ENCODE measurements around the gene IGFBP2. TPM values are rescaled to one million over a fixed set of nuclear protein-coding genes. Genes with fewer than 3 reads are reported as not detected.

Gene IGFBP2
- total and polyA plus RNA-seq, 2 of the 8 experiments (the other 6 are each of a cell fraction or from before 2014, with no cell fraction given): 326 to 782 TPM

DNA sequence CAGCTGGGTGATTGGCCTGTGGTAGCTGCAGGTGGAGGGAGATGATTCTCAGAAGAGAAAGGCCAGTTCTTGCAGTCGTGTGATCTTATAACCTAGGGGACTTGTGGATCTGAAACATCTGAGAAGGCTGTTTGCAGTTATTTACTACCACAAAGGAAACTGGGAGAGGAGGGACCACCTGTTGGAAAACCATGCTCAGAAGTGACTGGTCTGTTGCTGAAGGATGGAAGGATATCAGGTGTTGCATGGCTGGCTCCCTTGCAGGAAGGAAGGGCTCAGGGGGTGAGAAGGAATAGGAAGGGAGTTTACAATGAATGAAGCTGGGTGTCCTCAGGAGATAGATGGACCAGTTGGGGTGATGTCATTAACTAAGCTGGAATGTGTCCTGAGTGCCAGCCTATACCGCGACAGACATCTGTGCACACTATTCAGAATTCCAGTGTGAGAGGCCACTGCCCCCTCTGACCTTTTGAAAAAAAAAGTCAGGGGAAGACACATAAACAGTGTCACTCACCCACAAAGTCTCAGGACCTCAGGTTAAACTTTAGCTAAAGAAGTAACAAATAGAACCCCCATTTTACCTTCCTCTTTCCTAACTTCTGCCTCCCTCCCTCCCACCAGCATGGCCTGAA lies 17.5 kb downstream of the IGFBP2 start:
- H2AFZ ChIP-seq (ENCODE audit: low read length): no peak overlapping the region
- H2BK5ac ChIP-seq (ENCODE audit: low read depth, low read length): 0 out of 2 replicates have a peak overlapping the region, but pooled peaks have one; percentile 15
- H3K27ac ChIP-seq (ENCODE audit: low read depth, low read length): no peak overlapping the region
- H2BK15ac ChIP-seq (ENCODE audit: low read length): peak overlapping the region; percentile 53; the same call in 1 of the 2 replicates
- CTCF ChIA-PET (ENCODE audit: partially characterized antibody): interaction anchor here (0.9 to 20.6 kb wide), 8 partner anchors 12 to 132 kb away, joined by 3 to 251 read pairs (median 4); no protein-coding TSS in a partner anchor
- H3K23me2 ChIP-seq (ENCODE audit: low read depth, low read length): no peaks in the 10 kb centered on the region
- H4K8ac ChIP-seq (ENCODE audit: extremely low read depth, insufficient read depth, low read length): no peak overlapping the region
- DNase-seq (ENCODE audit: low read depth in 1 of 2, low spot score in 2 of 2) (no peak), FAIRE-seq (no peak)
- H3K4ac ChIP-seq (replicated peaks; ENCODE audit: insufficient read length, low read depth, low read length): no peak overlapping the region
- peaks cover 10 to 93% of the 10 kb centered on the region in 2 experiments for H3K79me2 ChIP-seq (ENCODE audit: control insufficient read depth in 1 of 2, insufficient read depth in 2 of 2, low read length in 2 of 2)
- H3K56ac ChIP-seq (replicated peaks; ENCODE audit: insufficient read length, low read depth, low read length): no peak overlapping the region
- H2BK20ac ChIP-seq (ENCODE audit: low read length): no peak overlapping the region
- H4K20me1 ChIP-seq (replicated peaks in 1 of 2; ENCODE audit: control insufficient read depth in 1 of 2, insufficient read depth in 2 of 2, low read length in 2 of 2): peaks cover 16 to 20% of the 10 kb centered on the region in 2 experiments
- H3K9ac ChIP-seq (replicated peaks in 1 of 4; ENCODE audit: extremely low read depth in 1 of 4, low read depth in 3 of 4, low read length in 3 of 4): no peak overlapping the region
- no peaks in the 10 kb centered on the region for H3K9me3 ChIP-seq (ENCODE audit: insufficient read depth in 2 of 2, low read depth in 1 of 2, low read length in 1 of 2)
- H3K14ac ChIP-seq (ENCODE audit: insufficient read length): no peak overlapping the region
- H3K79me1 ChIP-seq (ENCODE audit: low read depth, low read length): peaks cover 16% of the 10 kb centered on the region
- no peak overlapping the region for H2BK120ac ChIP-seq (replicated peaks; ENCODE audit: low read depth, low read length)
- WGBS, 2 experiments (ENCODE audit: extremely low coverage in 1 of 2, insufficient coverage in 1 of 2, insufficient read length in 1 of 2, insufficient replicate concordance in 2 of 2, low coverage in 1 of 2, low lambda C conversion rate in 2 of 2, missing lambda C conversion rate in 1 of 2): 82% methylated on average over 3 of the region's 3 CpGs; no CpG with 5 or more reads in 1 of the 2 experiments
- POLR2A ChIA-PET (ENCODE audit: partially characterized antibody): interaction anchor here (0.9 to 1.6 kb wide), 6 partner anchors 8 to 152 kb away, joined by 3 to 7 read pairs (median 4); partner anchors contain the start of gene RPL37A
- H3K27me3 ChIP-seq (replicated peaks in 1 of 4; ENCODE audit: control insufficient read depth in 3 of 4, extremely low read depth in 1 of 4, insufficient read depth in 3 of 4, low read length in 3 of 4): no peaks in the 10 kb centered on the region
- no peak overlapping the region for H3K23ac ChIP-seq (ENCODE audit: insufficient read length)
- no peak overlapping the region for H4K91ac ChIP-seq (replicated peaks; ENCODE audit: insufficient read length, low read length)
- H3K18ac ChIP-seq (ENCODE audit: extremely low read depth, low read length): no peak overlapping the region
- H2BK12ac ChIP-seq (ENCODE audit: low read depth, low read length): no peak overlapping the region
- H3K4me3 ChIP-seq (ENCODE audit: extremely low read depth in 1 of 4, insufficient read depth in 2 of 4, low read depth in 3 of 4, low read length in 4 of 4): no peak overlapping the region
- peaks cover 0 to 8% (median 2%) of the 10 kb centered on the region in 4 experiments; a peak in 4 of 8 replicates for H3K36me3 ChIP-seq (ENCODE audit: control insufficient read depth in 2 of 4, insufficient read depth in 4 of 4, low read length in 3 of 4)
- H2AK5ac ChIP-seq (ENCODE audit: low read depth, low read length): no peak overlapping the region
- H3K4me1 ChIP-seq (replicated peaks in 1 of 4; ENCODE audit: control insufficient read depth in 3 of 4, insufficient read depth in 4 of 4, low read length in 3 of 4): peaks cover 0 to 13% (median 5%) of the 10 kb centered on the region in 4 experiments; a peak in 6 of 7 replicates
- H3K4me2 ChIP-seq (ENCODE audit: insufficient read depth in 1 of 2, low read depth in 2 of 2, low read length in 2 of 2): no peak overlapping the region
- H4K5ac ChIP-seq (ENCODE audit: insufficient read length, low read depth, low read length): no peak overlapping the region
- TF ChIP-seq E2F6 (IDR thresholded peaks at IDR 0.05) (no peak), POU5F1 (IDR thresholded peaks at IDR 0.05; ENCODE audit: low read depth, low read length) (no peak), SUZ12 (IDR thresholded peaks at IDR 0.05; ENCODE audit: low read length) (no peak), SIX5 (IDR thresholded peaks at IDR 0.05; ENCODE audit: low read depth, low read length) (no peak), ZNF274 (IDR thresholded peaks at IDR 0.05; ENCODE audit: borderline replicate concordance, extremely low read depth, low read length) (no peak), RXRA (IDR thresholded peaks at IDR 0.05; ENCODE audit: insufficient read depth, low read depth, low read length) (no peak), SIN3A (conservative IDR thresholded peaks at IDR 0.05 in 1 of 2, IDR thresholded peaks at IDR 0.05 in 1 of 2; ENCODE audit: low read depth in 1 of 2, low read length in 2 of 2) (no peak), CBX8 (IDR thresholded peaks at IDR 0.05; ENCODE audit: borderline replicate concordance, low read depth, low read length) (no peak), YY1 (IDR thresholded peaks at IDR 0.05; ENCODE audit: low read depth, low read length) (no peak)
- TF ChIP-seq, protein P1, sequence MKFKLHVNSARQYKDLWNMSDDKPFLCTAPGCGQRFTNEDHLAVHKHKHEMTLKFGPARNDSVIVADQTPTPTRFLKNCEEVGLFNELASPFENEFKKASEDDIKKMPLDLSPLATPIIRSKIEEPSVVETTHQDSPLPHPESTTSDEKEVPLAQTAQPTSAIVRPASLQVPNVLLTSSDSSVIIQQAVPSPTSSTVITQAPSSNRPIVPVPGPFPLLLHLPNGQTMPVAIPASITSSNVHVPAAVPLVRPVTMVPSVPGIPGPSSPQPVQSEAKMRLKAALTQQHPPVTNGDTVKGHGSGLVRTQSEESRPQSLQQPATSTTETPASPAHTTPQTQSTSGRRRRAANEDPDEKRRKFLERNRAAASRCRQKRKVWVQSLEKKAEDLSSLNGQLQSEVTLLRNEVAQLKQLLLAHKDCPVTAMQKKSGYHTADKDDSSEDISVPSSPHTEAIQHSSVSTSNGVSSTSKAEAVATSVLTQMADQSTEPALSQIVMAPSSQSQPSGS (IDR thresholded peaks at IDR 0.05; ENCODE audit: low read length): no peak

Measured in H1 (cell line).